Adrenal gland (tissue), 5 donors: ENCODE results near the gene ZFP64.

Experiments used
- CTCF ChIP-seq, 6 experiments: fragments of 450-650 bp in 4 of 6; fragments of 200-600 bp in 2 of 6; sonication (generic) in 1 of 6; IDR thresholded peaks; 1 replicate in 5 of 6; 2 replicates in 1 of 6; pipeline versions ENCODE4 v1.5.1 to v1.8.0; 2016 to 2021; ENCODE audit warnings: antibody characterized with exemption in 6 of 6, mild to moderate bottlenecking in 2 of 6, moderate library complexity in 1 of 6
- POLR2A ChIP-seq, 2 donors: fragments of 450-650 bp; IDR thresholded peaks; one replicate each; pipeline ENCODE4 v1.6.1; 2017; ENCODE audit warnings: antibody characterized with exemption in 2 of 2, mild to moderate bottlenecking in 2 of 2, moderate library complexity in 1 of 2
- donor health status: DM: no; HTN: no; CAD: no.

- no peak for TF ChIP-seq POLR2A (IDR thresholded peaks at IDR 0.05)
- TF ChIP-seq CTCF (IDR thresholded peaks at IDR 0.05): no peak
Observed at GRCh38 chr20:52178691-52179090, 12.9 kb downstream of the ZFP64 start.
